ENCODE results near the gene TCP11. TPM values are rescaled to one million over a fixed set of nuclear protein-coding genes. Genes with fewer than 3 reads are reported as not detected.

The TCP11 gene
- total RNA-seq, 1 experiment from 2014 or later: not detected

- ChIA-PET POLR2A (no interaction called here), CTCF (no interaction called here)
- no peak for TF ChIP-seq CTCF (IDR thresholded peaks at IDR 0.05)
- TF ChIP-seq POLR2AphosphoS5 (IDR thresholded peaks at IDR 0.05; ENCODE audit: low read depth, low read length): no peak
- TF ChIP-seq TCF7L2 (IDR thresholded peaks at IDR 0.05; ENCODE audit: low read depth, low read length): no peak
- no peak for TF ChIP-seq SIN3A (IDR thresholded peaks at IDR 0.05; ENCODE audit: borderline replicate concordance, insufficient read depth, low read depth, low read length)
- no peak for TF ChIP-seq REST (IDR thresholded peaks at IDR 0.05; ENCODE audit: insufficient read depth in 1 of 2, low read depth in 2 of 2, low read length in 1 of 2)
- no peaks in the 10 kb centered on the region for H3K4me1 ChIP-seq (ENCODE audit: control insufficient read depth, insufficient read depth, low read length)
- no peak for DNase-seq (ENCODE audit: low read depth, low spot score)
- no peaks in the 10 kb centered on the region for H3K27me3 ChIP-seq (ENCODE audit: control insufficient read depth, insufficient read depth, low read length)
- H3K36me3 ChIP-seq (ENCODE audit: control insufficient read depth, insufficient read depth, low read length): no peaks in the 10 kb centered on the region
- no peak for ATAC-seq
- no peak overlapping the region for H3K4me3 ChIP-seq (ENCODE audit: low read depth in 2 of 2, low read length in 2 of 2)
- no TSS peak for BruUV-seq (replicated peaks)
- no peaks in the 10 kb centered on the region for H3K9me3 ChIP-seq (ENCODE audit: control insufficient read depth, insufficient read depth, low read depth, low read length)
- H3K27ac ChIP-seq (ENCODE audit: low read length): no peak overlapping the region
- in situ Hi-C loops (cut with HindIII; ENCODE audit: low pct_unique_long_range_greater_than_20kb, low sequenced_read_pairs): no loop called here
- intact Hi-C loops (cut with micrococcal nuclease; ENCODE audit: unreplicated experiment): no loop called here
Observed at GRCh38 chr6:35068644-35069043, 72.5 kb downstream of the TCP11 start.

GRCh38 chr6:35068206-35068605, 72.9 kb downstream of the TCP11 start:
- Histone ChIP-seq H3K4me3 (ENCODE audit: low read depth in 2 of 2, low read length in 2 of 2) (no peak overlapping the region), H3K36me3 (ENCODE audit: control insufficient read depth, insufficient read depth, low read length) (no peaks in the 10 kb centered on the region), H3K4me1 (ENCODE audit: control insufficient read depth, insufficient read depth, low read length) (no peaks in the 10 kb centered on the region), H3K27me3 (ENCODE audit: control insufficient read depth, insufficient read depth, low read length) (no peaks in the 10 kb centered on the region), H3K27ac (ENCODE audit: low read length) (no peak overlapping the region), H3K9me3 (ENCODE audit: control insufficient read depth, insufficient read depth, low read depth, low read length) (no peaks in the 10 kb centered on the region)
- ATAC-seq (no peak), DNase-seq (ENCODE audit: low read depth, low spot score) (no peak)
- CTCF ChIA-PET: interaction anchor here (0.7 kb wide), 1 partner anchor 49 kb away, joined by 8 read pairs; no protein-coding TSS in a partner anchor
- intact Hi-C loops (cut with micrococcal nuclease; ENCODE audit: unreplicated experiment): no loop called here
- BruUV-seq (replicated peaks): no TSS peak
- POLR2A ChIA-PET: no interaction called here
- in situ Hi-C loops (cut with HindIII; ENCODE audit: low pct_unique_long_range_greater_than_20kb, low sequenced_read_pairs): no loop called here
- TF ChIP-seq TCF7L2 (IDR thresholded peaks at IDR 0.05; ENCODE audit: low read depth, low read length) (no peak), POLR2AphosphoS5 (IDR thresholded peaks at IDR 0.05; ENCODE audit: low read depth, low read length) (no peak), SIN3A (IDR thresholded peaks at IDR 0.05; ENCODE audit: borderline replicate concordance, insufficient read depth, low read depth, low read length) (no peak), REST (IDR thresholded peaks at IDR 0.05; ENCODE audit: insufficient read depth in 1 of 2, low read depth in 2 of 2, low read length in 1 of 2) (no peak)

Other genes with a start within 250 kb of the TCP11 start
- gene SCUBE3, start 72.6 kb upstream of the TCP11 start, total RNA-seq (2021; ENCODE audit: unreplicated experiment): 1.6 TPM
- gene ZNF76, start 118.4 kb upstream of the TCP11 start, total RNA-seq (2021; ENCODE audit: unreplicated experiment): 41.5 TPM
- gene DEF6, start 156.5 kb upstream of the TCP11 start, total RNA-seq (2021; ENCODE audit: unreplicated experiment): 0.59 TPM
- gene PPARD, start 201.2 kb upstream of the TCP11 start, total RNA-seq (2021; ENCODE audit: unreplicated experiment): 14.4 TPM